Thyroid gland (tissue), 4 donors: ENCODE data around the gene PDE8A. TPM values are rescaled to one million over a fixed set of nuclear protein-coding genes. Genes with fewer than 3 reads are reported as not detected.
"Not testable (repeated sequence)": the region's sequence is repeated elsewhere in the genome, so short reads cannot be mapped to it uniquely, and the experiment has no call there.

Experiments used
- DNase-seq, 2 donors: peaks; one replicate each; pipeline ENCODE4 v3.0.0-alpha.2; 2019
- H3K27ac ChIP-seq, 3 donors: fragments of 200-600 bp; sonication (generic); 1 replicate in 2 of 3; 2 replicates in 1 of 3; pipeline ENCODE4 v1.5.1; 2016 to 2019; ENCODE audit warnings: mild to moderate bottlenecking in 1 of 3, moderate library complexity in 1 of 3
- H3K27me3 ChIP-seq: fragments of 200-600 bp; sonication (generic); one replicate; pipeline ENCODE4 v1.5.1; 2019
- H3K36me3 ChIP-seq, 2 donors: fragments of 200-600 bp; sonication (generic); one replicate each; pipeline ENCODE4 v1.5.1; 2016 to 2019
- H3K4me1 ChIP-seq, 2 donors: fragments of 200-600 bp; sonication (generic); one replicate each; pipeline ENCODE4 v1.5.1; 2017 to 2019
- H3K4me3 ChIP-seq, 3 donors: fragments of 200-600 bp; sonication (generic); replicated peaks in 1 of 3; 1 replicate in 2 of 3; 2 replicates in 1 of 3; pipeline ENCODE4 v1.5.1; 2016; ENCODE audit warnings: mild to moderate bottlenecking in 1 of 3
- H3K9me3 ChIP-seq: fragments of 200-600 bp; sonication (generic); one replicate; pipeline ENCODE4 v1.5.1; 2017
- CTCF ChIP-seq, 6 experiments: fragments of 200-600 bp in 3 of 6; fragments of 450-650 bp in 3 of 6; sonication (generic) in 3 of 6; IDR thresholded peaks; one replicate each; pipeline ENCODE4 v1.5.1; 2016 to 2019; ENCODE audit warnings: antibody characterized with exemption in 6 of 6, mild to moderate bottlenecking in 2 of 6, inconsistent platforms in 1 of 6, moderate library complexity in 1 of 6
- POLR2A ChIP-seq, 2 donors: fragments of 450-650 bp; IDR thresholded peaks; one replicate each; pipeline ENCODE4 v1.6.1; 2017; ENCODE audit warnings: antibody characterized with exemption in 2 of 2, mild to moderate bottlenecking in 2 of 2, moderate library complexity in 1 of 2
- WGBS, 2 donors: methylation state at CpG; one replicate each; pipeline ENCODE4 v1.1.5; 2017; 5-methylcytosine and 5-hydroxymethylcytosine counted together
- intact Hi-C: fragments of 100-400 bp; cut with DNase I; formaldehyde crosslinking; loops from one replicate; pipeline ENCODE4 v1.15.1; 2023
- total RNA-seq, 4 donors: library from RNA; depleted of rRNA; stranded (reverse); fragments of >200 nt; gene quantifications; one replicate each; pipeline ENCODE4 v1.2.3, GENCODE V29; 2016

Gene PDE8A
- total RNA-seq, 4 donors from 2014 or later = 31.6 to 52.1 (median 35.2) TPM

- H3K27me3 ChIP-seq = no peaks in the 10 kb centered on the region
- H3K9me3 ChIP-seq = no peaks in the 10 kb centered on the region
- no peak overlapping the region for H3K4me3 ChIP-seq
- DNase-seq = no peak
- intact Hi-C loops = no loop called here
- H3K27ac ChIP-seq = peak overlapping the region in 1 of 3 donors; percentile 10
- no peak for TF ChIP-seq POLR2A (IDR thresholded peaks at IDR 0.05)
- no peak for TF ChIP-seq CTCF (IDR thresholded peaks at IDR 0.05)
- 65 to 78% methylated on average over 2 of the region's 2 CpGs for WGBS, 2 donors
- H3K36me3 ChIP-seq = no peaks in the 10 kb centered on the region
- H3K4me1 ChIP-seq = peaks cover 23 to 32% of the 10 kb centered on the region in 2 donors
Observed at GRCh38 chr15:85009435-85009834, 27.8 kb downstream of the PDE8A start.

- Histone ChIP-seq H3K36me3 (no peaks in the 10 kb centered on the region), H3K4me1 (peaks cover 23 to 32% of the 10 kb centered on the region in 2 donors), H3K27me3 (no peaks in the 10 kb centered on the region), H3K9me3 (no peaks in the 10 kb centered on the region), H3K4me3 (no peak overlapping the region), H3K27ac (no peak overlapping the region)
- DNase-seq = no peak
- no peak for TF ChIP-seq CTCF (IDR thresholded peaks at IDR 0.05)
- TF ChIP-seq POLR2A (IDR thresholded peaks at IDR 0.05) = no peak
- intact Hi-C loops = no loop called here
Observed at GRCh38 chr15:85010071-85010385, 28.4 kb downstream of the PDE8A start.

- H3K4me3 ChIP-seq = no peak overlapping the region
- no peak for DNase-seq
- H3K27me3 ChIP-seq = no peaks in the 10 kb centered on the region
- H3K36me3 ChIP-seq = no peaks in the 10 kb centered on the region
- intact Hi-C loops = no loop called here
- WGBS, 2 donors = 17 to 46% methylated on average over 3 of the region's 3 CpGs
- H3K27ac ChIP-seq = no peak overlapping the region
- peaks cover 23 to 32% of the 10 kb centered on the region in 2 donors for H3K4me1 ChIP-seq
- no peaks in the 10 kb centered on the region for H3K9me3 ChIP-seq
- TF ChIP-seq POLR2A (IDR thresholded peaks at IDR 0.05) (no peak), CTCF (IDR thresholded peaks at IDR 0.05) (peak in 2 of 6 experiments; percentile 28 to 49)
Observed at GRCh38 chr15:85010386-85011159, 28.9 kb downstream of the PDE8A start.

GRCh38 chr15:85011160-85011571, 29.5 kb downstream of the PDE8A start:
- Histone ChIP-seq H3K36me3 (no peaks in the 10 kb centered on the region), H3K4me3 (no peak overlapping the region), H3K27me3 (no peaks in the 10 kb centered on the region), H3K4me1 (peaks cover 23 to 32% of the 10 kb centered on the region in 2 donors), H3K27ac (no peak overlapping the region), H3K9me3 (no peaks in the 10 kb centered on the region)
- DNase-seq = no peak
- 42 to 62% methylated on average over 3 of the region's 3 CpGs for WGBS, 2 donors
- no peak for TF ChIP-seq CTCF (IDR thresholded peaks at IDR 0.05)
- intact Hi-C loops = no loop called here

- WGBS, 2 donors = 98% methylated on average over 2 of the region's 2 CpGs
- H3K9me3 ChIP-seq, H3K4me3 ChIP-seq, DNase-seq, H3K36me3 ChIP-seq, H3K27me3 ChIP-seq, H3K27ac ChIP-seq, intact Hi-C loops: not testable (repeated sequence)
- H3K4me1 ChIP-seq = peaks cover 23 to 32% of the 10 kb centered on the region in 2 donors
Observed at GRCh38 chr15:85011724-85012123, 30.1 kb downstream of the PDE8A start.
